EH (cell line): ENCODE measurements around the gene RDH11.
"Not testable (repeated sequence)": the region's sequence is repeated elsewhere in the genome, so short reads cannot be mapped to it uniquely, and the experiment has no call there.

Experiments used
- DNase-seq: peaks from one replicate; pipeline ENCODE4 v3.0.0-alpha.2; 2015; ENCODE audit warnings: low read depth

The RDH11 gene

DNA sequence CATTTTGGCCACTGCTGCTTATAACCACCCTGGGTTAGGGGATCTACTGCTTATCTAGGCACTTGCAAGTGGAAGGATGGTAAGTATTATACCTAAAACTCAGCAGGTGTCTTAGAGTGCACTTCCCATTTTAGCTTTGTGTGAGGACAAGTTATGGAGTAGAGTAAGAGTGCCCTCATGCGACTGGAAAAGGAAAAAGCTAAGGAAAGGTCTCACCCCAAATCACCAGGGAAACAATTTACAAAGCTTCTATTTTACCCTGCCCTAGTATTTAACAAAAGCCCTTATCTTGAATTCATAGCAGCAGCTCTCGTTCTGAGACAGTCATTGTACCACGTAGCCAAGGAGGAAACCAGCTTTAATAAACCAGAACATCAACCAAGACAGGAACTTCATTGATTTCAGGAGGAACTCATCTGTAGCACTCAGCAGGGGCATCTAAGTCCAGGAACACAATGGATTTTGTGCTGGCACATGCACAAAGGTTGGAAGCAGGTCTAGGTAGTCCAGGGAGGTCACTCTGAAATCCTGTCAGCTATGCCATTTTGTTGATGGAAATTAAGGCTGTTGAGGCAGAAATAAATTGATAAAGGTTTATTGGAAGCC is 9.0 kb upstream of the RDH11 start:
- peak; percentile 60 for DNase-seq

DNA sequence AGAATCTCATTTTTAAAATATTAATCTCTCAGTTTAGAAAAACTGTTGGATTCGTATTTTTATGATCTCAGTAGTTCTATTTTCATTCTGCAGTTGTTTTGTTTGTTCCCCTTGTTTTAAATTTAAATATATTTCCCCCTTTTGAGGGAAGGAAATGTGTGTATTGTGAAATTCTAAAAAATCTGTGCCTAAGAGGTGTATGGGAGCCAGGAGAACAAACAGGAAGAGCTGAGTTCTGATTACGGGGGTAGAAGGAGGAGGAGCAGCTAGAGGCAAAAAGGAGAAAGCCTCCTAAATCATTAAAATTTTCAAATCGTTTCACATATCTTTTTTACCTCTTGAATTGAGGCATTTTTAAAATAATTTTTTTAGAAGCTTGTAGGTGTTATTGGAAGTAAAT is 8.4 kb upstream of the RDH11 start:
- DNase-seq, result no peak

- DNase-seq, result not testable (repeated sequence)
Observed at GRCh38 chr14:67701492-67701891, 5.9 kb upstream of the RDH11 start, which contains the start of gene RDH12. RDH12 (plus strand) TSS chr14:67701886; CDS start chr14:67722643, 20,757 bp downstream.

GRCh38 chr14:67698179-67698578 is 2.6 kb upstream of the RDH11 start:
- no peak for DNase-seq

DNA sequence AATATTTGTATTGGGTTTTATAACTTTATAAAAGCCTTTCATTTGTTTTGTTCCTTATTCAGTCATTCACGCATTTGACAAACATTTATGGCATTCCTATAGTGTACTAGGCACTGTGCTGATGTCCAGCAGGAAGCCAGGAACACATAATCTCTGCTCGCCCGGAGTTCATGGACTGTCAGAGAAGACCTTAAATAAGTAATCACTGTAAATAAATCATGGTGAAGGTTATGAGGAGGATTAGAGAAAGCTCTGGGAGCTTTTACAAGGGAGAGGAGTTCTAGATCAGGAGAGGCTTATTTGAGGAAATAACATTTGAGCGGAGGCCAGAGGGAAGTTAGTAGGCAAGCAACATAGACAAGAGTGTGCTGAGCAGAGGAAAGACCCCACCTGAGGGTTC is 1.4 kb upstream of the RDH11 start:
- DNase-seq, result no peak

DNA sequence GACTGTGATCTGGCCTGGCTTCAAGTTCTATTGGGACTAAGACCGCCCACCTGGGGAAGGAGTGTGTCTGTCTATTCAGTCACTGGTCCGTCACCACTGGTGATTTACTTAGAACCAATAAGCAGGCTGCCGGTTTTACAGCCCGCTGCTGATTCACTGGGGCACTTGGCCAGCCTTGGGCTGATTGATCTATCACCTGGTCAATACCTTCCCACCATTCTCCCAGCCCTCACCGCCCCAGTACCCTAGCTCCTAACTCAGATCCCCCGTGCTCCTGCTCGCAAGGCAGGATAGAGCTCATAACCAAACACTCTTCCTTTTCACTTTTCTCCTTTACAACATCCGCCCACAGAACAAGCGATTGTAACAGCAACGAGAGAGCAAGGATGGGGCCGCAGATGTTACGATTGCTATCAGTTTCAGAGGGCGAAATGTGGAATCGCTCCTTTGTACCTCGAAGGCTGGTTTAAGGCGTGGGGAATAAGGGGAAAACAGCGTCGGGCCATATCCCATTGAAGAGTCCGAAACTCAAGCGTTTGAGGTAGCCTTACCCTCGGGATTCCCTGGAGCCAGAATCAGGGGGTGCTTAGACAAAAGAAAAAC is 672 bp downstream of the RDH11 start:
- peak; percentile 89 for DNase-seq

GRCh38 chr14:67690011-67690410 is 5.6 kb downstream of the RDH11 start:
- no peak for DNase-seq

- DNase-seq, result no peak
Observed at GRCh38 chr14:67683842-67684241, 11.7 kb downstream of the RDH11 start.

GRCh38 chr14:67680941-67681340 is 14.6 kb downstream of the RDH11 start:
- DNase-seq, result no peak

GRCh38 chr14:67680121-67680602 is 15.4 kb downstream of the RDH11 start:
- peak; percentile 86 for DNase-seq

DNA sequence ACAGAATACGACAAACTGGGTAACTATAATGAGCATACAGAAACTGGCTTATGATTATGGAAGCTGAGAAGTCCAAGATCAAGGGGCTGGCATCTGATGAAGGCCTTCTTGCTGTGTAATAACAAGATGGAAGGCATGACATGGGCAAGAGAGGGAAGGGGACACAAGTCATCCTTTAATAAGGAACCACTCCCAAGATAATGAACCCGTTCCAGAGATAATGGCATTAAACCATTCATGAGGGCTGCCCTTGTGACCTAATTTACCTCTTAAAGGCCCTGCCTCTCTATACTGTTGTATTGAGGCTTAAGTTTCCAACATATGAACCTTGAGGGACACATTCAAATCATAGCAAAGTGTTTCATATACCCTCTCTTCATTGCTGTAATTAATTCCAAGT is 16.6 kb downstream of the RDH11 start:
- DNase-seq, result no peak

DNA sequence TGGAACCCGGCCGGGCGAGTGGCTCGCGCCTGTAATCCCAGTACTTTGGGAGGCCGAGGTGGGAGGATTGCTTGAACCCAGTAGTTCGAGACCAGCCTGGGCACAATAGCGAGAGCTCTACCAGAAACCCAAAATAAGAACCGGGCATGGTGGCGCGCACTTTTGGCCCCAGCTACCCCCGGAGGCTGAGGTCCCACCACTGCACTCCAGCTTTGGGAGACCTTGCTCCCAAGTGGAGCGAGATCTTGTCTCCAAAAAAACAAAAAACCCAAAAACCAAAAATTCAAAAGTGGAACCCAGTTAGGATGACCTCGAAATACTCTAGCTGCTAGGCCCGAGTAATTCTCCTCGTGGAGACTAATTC is 20.4 kb downstream of the RDH11 start:
- DNase-seq, result no peak

- peak; percentile 82 for DNase-seq
Observed at GRCh38 chr14:67674480-67675218, 20.9 kb downstream of the RDH11 start, which contains the start of gene VTI1B. VTI1B (minus strand) TSS chr14:67674632; CDS start chr14:67674489, 143 bp downstream.

DNA sequence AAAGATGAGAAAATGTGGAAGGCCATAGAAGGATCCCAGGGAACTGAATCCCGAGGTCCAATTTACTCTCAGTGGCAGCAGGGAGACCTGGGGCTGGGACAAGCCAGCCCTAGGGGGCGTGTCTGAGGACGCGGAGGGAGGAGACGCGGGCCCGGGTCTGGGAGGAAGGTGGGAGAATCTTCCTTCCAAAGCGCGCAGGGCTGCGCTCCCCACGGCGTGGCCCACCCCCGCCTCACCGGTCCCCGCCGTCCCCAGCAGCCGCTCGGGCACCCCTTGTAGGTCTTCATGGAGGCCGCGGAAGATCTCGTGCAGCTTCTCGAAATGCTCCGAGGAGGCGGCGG is 21.5 kb downstream of the RDH11 start:
- peak; percentile 74 for DNase-seq

DNA sequence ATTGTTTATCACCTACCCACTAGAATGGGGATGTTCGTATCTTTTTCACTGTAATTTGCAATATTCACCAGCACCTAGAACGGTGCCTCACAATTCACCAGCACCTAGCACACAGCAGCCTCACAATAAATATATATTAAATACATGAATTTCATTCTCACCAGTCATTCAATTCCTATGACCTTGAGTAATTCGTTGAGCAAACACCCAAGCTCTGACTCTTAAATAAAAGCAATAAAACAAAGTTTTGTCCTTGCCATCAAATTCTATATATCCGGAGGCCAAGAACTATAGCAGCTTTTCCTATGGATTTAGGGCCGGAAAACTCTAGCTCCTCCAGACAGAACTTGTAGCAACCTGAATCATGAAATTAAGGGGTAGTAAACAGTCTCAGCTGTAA is 22.1 kb downstream of the RDH11 start:
- DNase-seq, result peak; percentile 45

- DNase-seq, result no peak
Observed at GRCh38 chr14:67668559-67668958, 27.0 kb downstream of the RDH11 start.

- peak; percentile 69 for DNase-seq
Observed at GRCh38 chr14:67666750-67667449, 28.7 kb downstream of the RDH11 start.

DNA sequence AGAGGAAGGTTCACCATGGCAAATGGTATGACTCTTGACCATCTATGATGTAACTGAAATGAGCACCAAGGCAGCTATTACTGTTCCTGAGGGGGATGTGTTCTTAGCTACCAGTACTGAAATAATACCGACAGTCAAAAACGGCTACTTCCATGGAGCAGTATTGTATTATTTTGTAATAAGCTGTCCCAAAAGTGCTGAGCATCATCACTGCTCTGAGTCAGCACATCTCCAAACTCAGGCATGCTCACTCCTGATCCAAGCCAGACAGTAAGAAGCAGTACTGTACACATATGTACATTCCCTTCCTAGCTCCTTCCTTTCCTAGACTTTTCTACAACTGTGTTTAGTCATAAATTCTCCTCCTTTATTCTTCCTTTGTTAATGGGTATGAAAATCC is 29.7 kb downstream of the RDH11 start:
- DNase-seq, result peak; percentile 31

GRCh38 chr14:67663633-67664032 is 31.9 kb downstream of the RDH11 start:
- DNase-seq, result no peak

GRCh38 chr14:67653651-67654280 is 41.8 kb downstream of the RDH11 start:
- peak; percentile 68 for DNase-seq

DNA sequence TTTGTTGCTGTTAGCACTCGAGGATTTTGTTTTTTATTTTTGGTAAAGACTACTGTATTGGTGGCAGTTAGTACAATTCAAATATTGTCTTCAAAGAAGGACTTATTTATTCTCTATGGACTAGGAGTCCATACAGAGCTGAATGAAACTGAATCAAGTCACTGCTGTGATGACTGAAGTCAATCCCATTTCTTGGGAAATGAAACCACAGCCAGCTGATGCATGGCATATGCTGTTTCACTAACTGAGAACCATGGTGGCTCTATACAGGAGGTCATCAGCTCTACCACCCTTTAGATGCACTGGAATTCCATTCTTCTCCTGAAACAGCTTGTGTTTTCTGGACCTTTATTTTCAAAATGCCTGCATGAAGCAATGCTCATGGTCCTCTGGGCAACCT is 43.4 kb downstream of the RDH11 start:
- no peak for DNase-seq

DNA sequence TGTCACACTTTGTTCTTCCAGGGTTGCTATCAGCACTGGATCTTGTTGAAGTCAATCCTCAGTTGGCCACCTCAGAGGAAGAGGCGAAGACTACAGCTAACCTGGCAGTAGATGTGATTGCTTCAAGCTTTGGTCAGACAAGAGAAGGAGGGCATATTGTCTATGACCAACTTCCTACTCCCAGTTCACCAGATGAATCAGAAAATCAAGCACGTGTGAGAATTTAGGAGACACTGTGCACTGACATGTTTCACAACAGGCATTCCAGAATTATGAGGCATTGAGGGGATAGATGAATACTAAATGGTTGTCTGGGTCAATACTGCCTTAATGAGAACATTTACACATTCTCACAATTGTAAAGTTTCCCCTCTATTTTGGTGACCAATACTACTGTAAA is 44.9 kb downstream of the RDH11 start:
- peak; percentile 73 for DNase-seq
